Middle frontal gyrus (tissue), 1 donor: Measurements from ENCODE around the gene NLGN2.
A peak's percentile ranks its signal among the peaks of the same experiment; 100 is the strongest.

Experiments used
- DNase-seq: peaks from one replicate; pipeline ENCODE4 v3.0.0-alpha.2; 2015; ENCODE audit warnings: low spot score; ENCODE audit errors: extremely low spot score

Gene NLGN2

GRCh38 chr17:7392696-7393612 is 14.7 kb upstream of the NLGN2 start:
- DNase-seq = no peak

DNA sequence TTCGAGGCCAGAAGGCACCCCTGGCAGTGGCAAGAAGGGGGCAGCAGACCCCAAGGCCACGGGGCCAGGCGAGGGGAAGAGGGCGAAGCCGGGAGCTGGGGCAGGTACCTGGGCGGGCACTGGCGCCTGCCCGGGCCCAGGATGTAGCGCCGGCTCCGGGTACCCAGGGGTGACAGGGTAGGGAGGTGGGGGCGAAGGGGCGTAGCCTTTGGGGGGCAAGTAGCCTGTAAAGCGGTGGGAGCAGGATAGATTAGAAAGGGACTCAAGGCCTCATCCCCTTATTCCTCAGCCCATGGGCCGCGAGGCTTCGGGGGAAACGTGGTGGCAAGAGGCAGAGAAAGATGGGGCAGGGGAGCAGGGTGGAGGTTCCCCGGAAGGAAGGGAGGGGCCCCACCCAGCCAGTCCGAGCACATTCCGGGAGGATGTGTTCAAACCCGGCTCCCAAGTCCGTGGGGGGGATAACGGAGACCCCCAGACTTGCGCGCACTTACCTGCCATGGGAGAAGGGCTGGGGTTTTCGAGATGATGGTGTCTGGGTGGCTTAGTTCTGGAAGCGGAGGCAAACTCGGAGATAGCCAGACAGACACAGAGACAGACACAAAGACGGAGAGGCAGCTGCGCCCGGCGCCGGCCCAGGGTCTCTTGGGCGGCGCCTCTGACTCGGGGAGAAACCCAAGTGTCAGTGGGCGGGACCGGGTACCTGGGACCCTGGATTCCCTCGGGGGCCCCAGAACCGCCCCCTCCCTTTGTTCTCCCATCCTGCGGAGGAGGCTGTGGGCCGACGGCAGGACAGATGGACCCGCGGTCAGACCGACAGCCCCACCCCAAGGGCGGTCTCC is 13.8 kb upstream of the NLGN2 start:
- DNase-seq = no peak

- peak; percentile 57 for DNase-seq
These were observed 13.0 kb upstream of the NLGN2 start, which contains the start of gene PLSCR3 for GRCh38 chr17:7394452-7395191. Gene PLSCR3, minus strand, starts transcription at chr17:7394525. Its CDS starts 415 bp downstream, at chr17:7394110.

DNA sequence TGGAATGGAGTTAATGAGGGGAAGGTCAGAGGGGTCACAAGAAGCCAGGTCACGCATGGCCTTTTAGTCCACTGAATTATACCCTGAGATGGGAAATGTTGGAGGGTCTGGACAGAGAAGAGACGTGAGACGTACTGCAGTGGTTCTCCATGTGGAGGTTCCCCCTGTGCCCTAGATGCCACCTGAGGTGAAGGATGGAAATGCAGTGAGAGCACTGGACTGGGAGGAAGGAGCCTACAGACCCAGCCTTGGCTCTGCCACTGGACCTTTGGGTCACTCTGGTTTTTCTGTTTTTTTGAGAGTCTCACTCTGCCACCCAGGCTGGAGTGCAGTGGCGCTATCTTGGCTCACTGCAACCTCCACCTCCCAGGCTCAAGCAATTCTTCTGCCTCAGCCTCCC is 11.5 kb upstream of the NLGN2 start:
- no peak for DNase-seq

GRCh38 chr17:7398612-7399011 is 9.0 kb upstream of the NLGN2 start:
- no peak for DNase-seq

GRCh38 chr17:7403043-7403726 is 4.5 kb upstream of the NLGN2 start:
- DNase-seq = no peak

GRCh38 chr17:7403727-7403976 is 4.0 kb upstream of the NLGN2 start:
- no peak for DNase-seq

- DNase-seq = peak; percentile 99
These were observed 3.5 kb upstream of the NLGN2 start, which contains the start of gene TMEM256 for GRCh38 chr17:7403977-7404736. Gene TMEM256, minus strand, starts transcription at chr17:7404097. Its CDS starts 13 bp downstream, at chr17:7404084.

DNA sequence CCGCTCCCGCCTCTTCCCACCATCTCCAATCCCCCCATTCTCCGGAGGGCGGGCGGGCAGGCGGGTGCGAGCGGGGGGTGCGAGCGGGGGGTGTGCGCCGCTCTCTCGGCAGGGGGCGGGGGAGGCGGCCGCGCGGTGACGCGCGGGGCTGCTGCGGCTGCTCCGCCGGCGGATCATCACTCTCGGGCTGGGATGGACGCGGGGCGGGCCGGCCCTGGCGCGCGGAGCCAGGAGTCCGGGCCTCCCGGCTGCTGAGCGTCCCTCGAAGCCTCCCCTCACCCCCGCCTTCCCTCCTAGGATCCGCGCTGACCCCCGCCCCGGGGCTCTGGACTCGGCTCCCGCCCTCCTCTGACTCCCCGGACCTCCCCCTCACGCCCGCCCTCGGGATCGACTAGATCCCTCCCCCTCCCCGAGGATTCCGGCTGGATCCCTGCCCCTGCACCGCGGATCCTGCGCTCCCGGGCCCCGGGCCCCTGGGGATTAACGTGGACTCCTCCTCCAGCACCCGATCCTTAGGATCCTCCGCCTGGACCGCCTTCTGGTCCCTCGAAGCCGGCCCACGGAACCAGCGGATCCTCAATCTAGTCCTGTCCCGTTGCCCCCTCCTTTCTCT is 2.8 kb upstream of the NLGN2 start:
- no peak for DNase-seq

- DNase-seq = no peak
These were observed 2.1 kb upstream of the NLGN2 start for GRCh38 chr17:7405350-7406234.

DNA sequence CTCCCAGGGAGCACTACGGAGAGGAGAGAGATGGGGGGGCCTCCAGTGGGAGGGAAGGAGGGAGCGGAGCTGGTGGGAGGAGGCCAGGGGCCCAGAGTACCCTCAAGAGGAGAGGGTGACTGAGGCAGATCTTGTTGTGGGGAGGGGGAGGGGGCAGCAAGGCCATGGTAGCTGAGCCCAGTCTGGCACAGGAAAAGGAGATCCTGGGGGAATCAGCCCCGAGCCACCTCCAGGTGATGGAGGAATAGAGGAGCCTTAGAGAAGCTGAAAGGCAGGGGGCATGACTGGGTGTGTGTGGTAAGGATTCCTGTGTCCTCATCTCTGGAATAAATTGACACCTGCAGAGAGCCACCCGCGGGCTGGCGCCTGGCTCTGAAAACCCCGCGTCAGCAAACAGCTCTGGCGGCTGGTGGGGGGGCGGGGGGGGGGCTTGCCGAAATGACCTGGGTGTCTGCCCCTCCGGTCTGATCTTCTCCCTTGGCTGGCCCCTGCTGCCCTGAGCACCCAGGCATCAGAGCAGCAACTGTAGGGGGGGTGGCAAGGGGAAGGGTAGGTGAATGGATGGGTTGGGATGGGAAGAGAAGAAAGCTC is 1.3 kb upstream of the NLGN2 start:
- no peak for DNase-seq

- no peak for DNase-seq
These were observed 563 bp upstream of the NLGN2 start for GRCh38 chr17:7407082-7407481.

GRCh38 chr17:7408252-7408727 is 645 bp downstream of the NLGN2 start:
- DNase-seq = no peak

DNA sequence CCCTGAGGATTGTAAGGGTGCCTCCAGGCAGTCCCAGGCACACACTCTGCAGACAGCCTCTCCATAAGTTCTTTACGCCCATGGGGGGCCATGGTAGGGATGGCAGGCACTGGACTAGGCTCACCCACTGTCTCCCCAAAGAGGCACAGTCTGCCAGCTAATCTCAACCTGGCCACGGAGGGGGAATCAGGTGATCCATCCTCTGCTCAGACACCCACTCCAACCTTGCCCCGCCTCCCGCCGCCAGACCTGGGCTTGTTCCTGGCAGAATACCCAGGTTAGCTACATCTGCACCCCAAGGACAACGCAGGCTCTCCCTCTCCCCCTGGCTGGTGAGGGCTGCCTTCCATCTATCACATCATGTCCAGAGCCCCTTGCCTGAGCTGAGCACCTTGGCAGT is 1.2 kb downstream of the NLGN2 start:
- no peak for DNase-seq

GRCh38 chr17:7409716-7410115 is 2.1 kb downstream of the NLGN2 start:
- DNase-seq = no peak

DNA sequence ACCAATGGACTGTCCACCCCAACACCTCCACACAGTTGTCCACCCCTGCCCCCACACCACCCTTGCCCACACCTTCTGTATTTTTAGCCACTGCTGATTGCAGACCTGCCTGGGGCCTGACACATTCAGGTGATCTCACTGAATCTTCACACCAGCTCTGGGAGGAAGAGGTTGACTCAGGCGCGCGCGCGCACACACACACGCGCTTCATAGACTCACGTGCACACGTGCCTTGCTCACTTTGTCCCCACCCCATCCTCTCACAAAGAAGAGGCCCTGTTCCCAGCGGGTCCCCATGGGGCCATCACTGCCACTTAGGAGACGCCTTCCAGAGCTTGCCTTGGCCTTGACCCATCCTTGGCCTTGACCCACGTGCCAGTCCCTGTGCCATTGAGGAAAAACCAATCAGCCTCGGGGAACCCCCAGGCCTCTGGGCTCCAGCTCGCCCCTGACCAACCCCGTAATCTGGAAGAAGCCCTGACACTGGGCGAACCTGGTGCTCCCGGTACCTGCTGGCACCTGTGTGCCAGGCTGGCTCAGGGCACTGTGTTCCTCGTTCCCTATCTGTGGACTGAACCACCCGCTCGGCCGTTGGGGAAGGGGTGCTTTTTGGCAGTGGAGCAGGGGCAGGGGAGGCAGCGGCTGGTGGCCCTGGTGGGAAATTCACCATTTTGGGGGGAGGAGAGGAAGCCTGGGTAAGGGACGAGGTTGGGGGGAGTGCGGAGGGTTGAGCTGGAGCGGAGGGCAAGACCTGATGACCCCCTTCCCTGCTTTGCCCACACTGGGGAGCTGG is 3.2 kb downstream of the NLGN2 start:
- no peak for DNase-seq

DNA sequence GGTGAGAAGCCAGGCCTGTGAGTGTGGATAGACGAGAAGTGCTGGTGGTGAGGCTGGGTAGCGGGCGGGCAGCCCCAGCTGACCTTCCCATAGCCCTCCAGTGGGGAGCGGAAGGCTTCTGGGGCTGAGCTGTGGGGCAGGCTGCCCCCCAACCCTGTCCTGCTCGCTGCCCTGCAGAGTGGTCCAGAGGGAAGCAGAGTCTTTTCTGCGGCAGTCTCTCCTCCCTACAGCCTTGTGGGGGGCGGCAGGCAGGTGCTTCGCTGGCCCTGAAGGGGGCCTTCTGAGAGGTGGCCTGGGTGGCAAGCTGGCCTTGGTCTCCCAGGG is 3.7 kb downstream of the NLGN2 start:
- no peak for DNase-seq
